Activated gamma-delta T cell (primary cell): ENCODE data around the gene C5.

ENCODE experiments used
- DNase-seq: peaks from one replicate; lab custom pipeline; 2025; lab: John Stamatoyannopoulos, UW

C5 gene

GRCh38 chr9:120924698-120925534, 125.2 kb downstream of the C5 start:
- no peak for DNase-seq

GRCh38 chr9:120923620-120924328, 126.3 kb downstream of the C5 start:
- no peak for DNase-seq

- DNase-seq = no peak
These were observed 127.5 kb downstream of the C5 start for GRCh38 chr9:120922404-120923195.

GRCh38 chr9:120921661-120922181, 128.4 kb downstream of the C5 start:
- DNase-seq = no peak

- DNase-seq = no peak
These were observed 129.3 kb downstream of the C5 start for GRCh38 chr9:120920806-120921178.

- no peak for DNase-seq
These were observed 130.0 kb downstream of the C5 start for GRCh38 chr9:120919843-120920805.

- no peak for DNase-seq
These were observed 130.9 kb downstream of the C5 start for GRCh38 chr9:120918931-120919842.

- no peak for DNase-seq
These were observed 131.9 kb downstream of the C5 start for GRCh38 chr9:120917929-120918762.

- DNase-seq = no peak
These were observed 132.8 kb downstream of the C5 start for GRCh38 chr9:120916991-120917880.

- no peak for DNase-seq
These were observed 133.5 kb downstream of the C5 start for GRCh38 chr9:120916588-120916987.

GRCh38 chr9:120915854-120916470, 134.1 kb downstream of the C5 start:
- no peak for DNase-seq

GRCh38 chr9:120914953-120915352, 135.1 kb downstream of the C5 start:
- DNase-seq = no peak

- no peak for DNase-seq
These were observed 135.7 kb downstream of the C5 start for GRCh38 chr9:120914396-120914795.

- no peak for DNase-seq
These were observed 136.3 kb downstream of the C5 start for GRCh38 chr9:120913647-120914264.

GRCh38 chr9:120912958-120913646, 137.0 kb downstream of the C5 start:
- DNase-seq = no peak

- DNase-seq = no peak
These were observed 138.7 kb downstream of the C5 start for GRCh38 chr9:120911295-120911837.
